Ecto neural progenitor cell (in vitro differentiated cells): ENCODE results near the gene ACTL8.
"Not testable (repeated sequence)": the region's sequence is repeated elsewhere in the genome, so short reads cannot be mapped to it uniquely, and the experiment has no call there.

ENCODE experiments used
- DNase-seq: peaks from one replicate; pipeline ENCODE4 v3.0.0-alpha.2; 2018; ENCODE audit warnings: low spot score

The ACTL8 gene

GRCh38 chr1:17735348-17735747 is 19.8 kb upstream of the ACTL8 start:
- DNase-seq, result no peak

- DNase-seq, result no peak
Observed at GRCh38 chr1:17735793-17736192, 19.3 kb upstream of the ACTL8 start.

GRCh38 chr1:17736625-17737024 is 18.5 kb upstream of the ACTL8 start:
- no peak for DNase-seq

DNA sequence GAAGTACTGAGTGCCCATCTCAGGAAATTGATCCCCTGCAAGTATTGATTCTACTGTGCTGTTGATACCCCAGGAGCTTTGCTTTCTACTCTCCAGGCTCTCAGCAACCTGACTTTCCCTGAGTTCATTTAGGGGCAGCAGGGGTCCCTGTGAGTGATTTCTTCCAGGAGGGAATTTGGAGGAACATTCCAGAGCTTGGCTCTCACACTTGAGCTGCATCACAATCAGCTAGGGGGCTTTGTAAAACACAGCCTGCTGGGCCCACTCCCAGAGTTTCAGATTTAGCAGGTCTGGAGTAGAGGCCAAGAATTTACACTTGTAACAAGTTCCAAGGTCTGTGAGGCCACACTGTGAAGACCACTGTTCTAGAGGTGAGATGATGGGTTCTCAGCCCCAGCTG is 16.1 kb upstream of the ACTL8 start:
- no peak for DNase-seq

- DNase-seq, result no peak
Observed at GRCh38 chr1:17741052-17741451, 14.1 kb upstream of the ACTL8 start.

DNA sequence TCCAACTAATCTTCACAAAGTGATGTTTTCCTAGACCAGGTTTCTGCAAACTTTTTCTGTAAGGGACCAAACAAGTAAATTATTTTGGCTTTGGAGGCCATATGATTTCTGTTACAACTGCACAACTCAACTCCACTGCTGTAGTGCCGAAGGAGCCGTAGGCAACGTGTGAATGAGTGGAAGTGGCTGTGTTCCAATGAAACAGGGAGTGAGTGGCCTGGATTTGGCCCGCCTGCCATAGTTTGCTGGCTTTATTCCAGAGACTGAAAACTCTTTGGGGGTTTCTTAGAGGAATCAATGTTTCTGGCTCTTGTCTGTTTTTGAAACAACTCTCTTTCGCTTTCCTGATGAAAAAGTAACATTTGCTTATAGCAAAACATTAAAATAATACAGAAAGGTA is 12.6 kb upstream of the ACTL8 start:
- no peak for DNase-seq

GRCh38 chr1:17743008-17743647 is 12.0 kb upstream of the ACTL8 start:
- DNase-seq, result no peak

- DNase-seq, result no peak
Observed at GRCh38 chr1:17743925-17744324, 11.2 kb upstream of the ACTL8 start.

GRCh38 chr1:17744666-17745478 is 10.3 kb upstream of the ACTL8 start:
- no peak for DNase-seq

- DNase-seq, result no peak
Observed at GRCh38 chr1:17745479-17745955, 9.6 kb upstream of the ACTL8 start.

GRCh38 chr1:17746281-17746680 is 8.9 kb upstream of the ACTL8 start:
- DNase-seq, result not testable (repeated sequence)

DNA sequence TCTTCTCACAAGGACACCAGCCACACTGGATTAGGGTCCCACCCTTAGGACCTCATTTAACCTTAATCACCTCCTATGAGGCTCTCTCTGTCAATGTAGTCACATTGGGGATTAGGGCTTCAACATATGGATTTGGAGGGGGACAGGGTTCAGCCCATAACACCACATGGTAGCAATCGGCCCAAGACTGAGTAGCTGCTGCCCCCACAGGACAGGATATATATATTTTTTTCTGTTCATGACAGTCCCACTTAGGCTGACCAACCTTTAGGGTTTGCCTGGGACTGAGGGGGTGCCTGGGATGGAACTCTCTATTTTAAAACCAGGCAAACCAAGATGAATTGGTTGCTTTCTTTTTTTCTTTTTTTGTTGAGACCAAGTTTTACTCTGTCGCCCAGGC is 8.2 kb upstream of the ACTL8 start:
- DNase-seq, result no peak

- no peak for DNase-seq
Observed at GRCh38 chr1:17750333-17750732, 4.8 kb upstream of the ACTL8 start.

DNA sequence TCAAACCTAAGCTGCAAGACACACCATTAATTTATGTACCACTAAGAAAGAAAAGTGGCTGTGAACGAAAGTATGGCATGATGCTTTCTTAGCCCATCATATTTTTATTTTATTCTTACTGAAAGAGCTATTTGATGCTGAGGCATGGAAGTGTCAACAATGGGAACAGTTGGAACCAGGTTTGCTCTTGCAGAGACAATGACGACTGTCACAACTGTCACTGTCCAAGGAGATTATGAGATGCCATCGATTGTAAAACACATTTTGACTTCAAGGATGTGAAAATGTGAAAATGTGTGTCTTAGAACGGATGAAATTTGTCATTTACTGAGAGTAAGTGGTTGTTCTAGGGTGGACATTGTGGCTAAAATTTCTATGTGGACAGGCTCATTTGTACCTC is 2.8 kb upstream of the ACTL8 start:
- no peak for DNase-seq

GRCh38 chr1:17757426-17757825 is 2.3 kb downstream of the ACTL8 start:
- DNase-seq, result no peak

- no peak for DNase-seq
Observed at GRCh38 chr1:17759114-17759513, 4.0 kb downstream of the ACTL8 start.

DNA sequence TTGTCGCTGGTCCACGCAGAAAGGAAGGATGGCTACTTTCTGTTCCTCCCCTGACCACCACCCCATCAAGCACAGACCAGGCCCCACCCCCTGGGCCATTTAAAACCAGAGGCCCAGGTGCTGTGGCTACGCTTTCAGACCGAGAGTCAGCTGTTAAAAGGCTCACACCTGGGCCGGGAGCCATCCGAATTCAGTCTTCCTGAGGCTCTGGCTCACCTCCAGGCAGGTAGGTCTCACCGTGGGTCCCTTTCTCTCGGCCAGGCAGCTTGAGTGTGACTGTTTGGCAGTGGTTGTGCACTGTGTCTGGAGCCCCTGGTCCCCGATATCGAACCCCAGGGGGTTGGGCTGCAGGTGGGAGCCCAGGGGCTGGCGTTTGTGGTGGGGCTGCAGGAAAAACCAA is 7.2 kb downstream of the ACTL8 start:
- no peak for DNase-seq

DNA sequence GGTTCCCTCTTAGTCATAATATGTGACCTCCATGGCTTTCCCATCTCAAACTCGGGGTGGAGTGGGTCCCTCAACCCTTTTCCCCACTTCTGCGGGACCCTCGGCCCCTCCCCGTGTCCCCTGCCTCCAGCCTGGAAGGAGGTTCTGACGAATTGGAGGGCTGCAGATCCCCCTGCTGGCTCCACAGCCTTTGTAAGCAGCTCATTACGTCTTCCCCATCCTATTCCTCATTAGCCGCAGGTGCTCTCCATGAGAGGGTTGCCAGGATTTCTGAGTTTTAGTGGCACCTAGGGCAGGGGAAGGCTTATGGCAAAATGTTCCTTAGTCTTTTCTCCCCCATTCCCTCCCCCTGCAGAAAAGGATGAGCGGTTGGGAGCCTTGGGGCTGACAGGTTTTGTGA is 8.3 kb downstream of the ACTL8 start:
- no peak for DNase-seq

DNA sequence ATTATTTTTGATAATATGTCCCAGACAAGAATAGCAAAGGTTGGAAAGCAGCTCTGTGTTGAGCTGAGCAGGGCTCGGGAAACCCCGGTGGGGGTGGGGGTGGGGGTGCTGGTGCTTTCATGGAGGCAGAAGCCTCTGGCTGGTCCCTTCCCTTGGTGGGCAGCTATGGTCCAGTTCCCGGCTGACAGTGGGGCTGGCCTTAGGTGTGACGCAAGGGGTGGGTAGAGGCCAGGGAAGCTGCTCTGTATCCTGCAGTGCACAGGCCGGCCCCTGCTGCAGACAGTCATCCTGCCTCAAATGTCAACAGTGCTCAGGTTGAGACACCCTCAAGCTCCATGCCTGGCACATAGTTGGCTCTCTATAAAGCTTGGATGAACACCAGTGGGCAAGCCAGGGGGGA is 8.9 kb downstream of the ACTL8 start:
- no peak for DNase-seq

GRCh38 chr1:17764591-17764990 is 9.5 kb downstream of the ACTL8 start:
- no peak for DNase-seq

- DNase-seq, result no peak
Observed at GRCh38 chr1:17765444-17766411, 10.6 kb downstream of the ACTL8 start.

- DNase-seq, result no peak
Observed at GRCh38 chr1:17768651-17769241, 13.6 kb downstream of the ACTL8 start.
